Neural cell (in vitro differentiated cells): ENCODE results near the gene MEX3B. TPM values are rescaled to one million over a fixed set of nuclear protein-coding genes. Genes with fewer than 3 reads are reported as not detected.

Source experiments
- H2AFZ ChIP-seq: fragments of 200-600, 300-800 bp; sonication (generic), shearing (Covaris generic); 2 replicates; pipeline ENCODE4 v1.6.0; 2014; ENCODE audit warnings: low read depth, mild to moderate bottlenecking, antibody characterized with exemption, low read length, moderate library complexity
- H3F3A ChIP-seq: fragments of 200-600 bp; shearing (Covaris generic); 2 replicates; pipeline ENCODE4 v1.6.1; 2016; ENCODE audit warnings: mild to moderate bottlenecking, moderate library complexity, mixed read lengths, antibody characterized with exemption, low read length; ENCODE audit not compliant: insufficient read depth, poor library complexity, severe bottlenecking
- H3K27ac ChIP-seq: fragments of 200-600, 300-800 bp; sonication (generic), shearing (Covaris generic); 2 replicates; pipeline ENCODE4 v1.5.1; 2014; ENCODE audit warnings: mild to moderate bottlenecking, low read length, moderate library complexity
- H3K27me3 ChIP-seq: fragments of 300-800, 200-600 bp; sonication (generic), shearing (Covaris generic); 2 replicates; pipeline ENCODE4 v1.6.0; 2014; ENCODE audit warnings: mild to moderate bottlenecking, low read depth, low read length, moderate library complexity; ENCODE audit not compliant: insufficient read depth
- H3K36me3 ChIP-seq: fragments of 300-800, 200-600 bp; sonication (generic), shearing (Covaris generic); 2 replicates; pipeline ENCODE4 v1.5.1; 2014; ENCODE audit warnings: mild to moderate bottlenecking, antibody characterized with exemption, low read length, moderate library complexity; ENCODE audit not compliant: insufficient read depth
- H3K4me2 ChIP-seq: fragments of 300-800, 200-600 bp; sonication (generic), shearing (Covaris generic); 2 replicates; pipeline ENCODE4 v1.6.0; 2014; ENCODE audit warnings: mild to moderate bottlenecking, low read length
- H3K4me3 ChIP-seq: fragments of 300-800, 200-600 bp; sonication (generic), shearing (Covaris generic); 2 replicates; pipeline ENCODE4 v1.5.1; 2014; ENCODE audit warnings: mild to moderate bottlenecking, low read length, moderate library complexity
- H3K79me2 ChIP-seq: fragments of 200-600 bp; shearing (Covaris generic); replicated peaks from 2 replicates; pipeline ENCODE4 v1.6.0; 2014; ENCODE audit warnings: mild to moderate bottlenecking, low read length, moderate library complexity; ENCODE audit not compliant: insufficient read depth
- H3K9ac ChIP-seq: fragments of 300-800, 200-600 bp; sonication (generic), shearing (Covaris generic); 2 replicates; pipeline ENCODE4 v1.6.1; 2016; ENCODE audit warnings: mild to moderate bottlenecking, low read length, mixed read lengths
- H3K9me2 ChIP-seq: fragments of 200-600 bp; shearing (Covaris generic); 2 replicates; pipeline ENCODE4 v1.6.1; 2016; ENCODE audit warnings: mild to moderate bottlenecking, low read length, mixed read lengths; ENCODE audit not compliant: insufficient read depth
- H3K9me3 ChIP-seq: fragments of 200-600, 300-800 bp; sonication (generic), shearing (Covaris generic); 2 replicates; pipeline ENCODE4 v1.6.1; 2016; ENCODE audit warnings: mild to moderate bottlenecking, mixed run types, low read length, moderate library complexity, mixed read lengths
- H4K20me1 ChIP-seq: fragments of 200-600 bp; shearing (Covaris generic); 2 replicates; pipeline ENCODE4 v1.6.1; 2016; ENCODE audit warnings: mild to moderate bottlenecking, mixed run types; ENCODE audit not compliant: insufficient read depth
- EP300 ChIP-seq: fragments of 450-650 bp; conservative IDR thresholded peaks from 2 replicates; pipeline ENCODE4 v1.6.1; 2014; ENCODE audit warnings: antibody characterized with exemption, mild to moderate bottlenecking, moderate library complexity; ENCODE audit not compliant: poor library complexity, severe bottlenecking
- EZH2 ChIP-seq: fragments of 200-600, 300-800 bp; shearing (Covaris generic), sonication (generic); IDR thresholded peaks from 2 replicates; pipeline ENCODE4 v1.6.1; 2014; ENCODE audit warnings: antibody characterized with exemption, low read length, borderline replicate concordance, mild to moderate bottlenecking; ENCODE audit not compliant: insufficient read depth, poor library complexity, severe bottlenecking
- POLR2AphosphoS5 ChIP-seq: IDR thresholded peaks from 2 replicates; pipeline ENCODE4 v1.6.1; 2012
- SMC3 ChIP-seq: fragments of 450-650 bp; conservative IDR thresholded peaks from 2 replicates; pipeline ENCODE4 v1.6.1; 2014; ENCODE audit warnings: antibody characterized with exemption, mild to moderate bottlenecking, moderate library complexity; ENCODE audit not compliant: poor library complexity
- TAF1 ChIP-seq: IDR thresholded peaks from 2 replicates; pipeline ENCODE4 v1.6.1; 2012; ENCODE audit warnings: low read depth
- polyA plus RNA-seq: library from polyadenylated mRNA; depleted of rRNA; stranded (reverse); fragments of >200 nt; gene quantifications from 2 replicates; pipeline ENCODE4 v1.2.3, GENCODE V29; 2014

MEX3B gene
- polyA plus RNA-seq, 1 donor from 2014 or later: 38.8 TPM

GRCh38 chr15:81992523-81992922 lies 53.3 kb downstream of the MEX3B start:
- no peaks in the 10 kb centered on the region for H3F3A ChIP-seq
- no peak overlapping the region for H3K27ac ChIP-seq
- H3K79me2 ChIP-seq: no peaks in the 10 kb centered on the region
- H3K4me3 ChIP-seq: no peak overlapping the region
- H3K27me3 ChIP-seq: no peaks in the 10 kb centered on the region
- no peaks in the 10 kb centered on the region for H4K20me1 ChIP-seq
- H3K9ac ChIP-seq: no peak overlapping the region
- H3K9me3 ChIP-seq: peaks cover 8% of the 10 kb centered on the region
- no peaks in the 10 kb centered on the region for H3K9me2 ChIP-seq
- H2AFZ ChIP-seq: no peak overlapping the region
- H3K4me2 ChIP-seq: no peak overlapping the region
- no peaks in the 10 kb centered on the region for H3K36me3 ChIP-seq
- TF ChIP-seq SMC3 (no peak), EZH2 (no peak), POLR2AphosphoS5 (no peak), TAF1 (no peak), EP300 (no peak)

Other genes with a start within 250 kb of the MEX3B start
- 16.8 and 23.7 TPM in 2 replicates for gene EFL1, start 216.7 kb upstream of the MEX3B start, polyA plus RNA-seq
- 4.0 and 8.6 TPM in 2 replicates for gene SAXO2, start 216.8 kb upstream of the MEX3B start, polyA plus RNA-seq